ENCODE results near the gene MYO15A. TPM values are rescaled to one million over a fixed set of nuclear protein-coding genes. Genes with fewer than 3 reads are reported as not detected.

The MYO15A gene
- total and polyA plus RNA-seq, 2 of the 4 experiments (the other 2 are of a cell fraction), result 0.18 to 1.1 TPM

DNA sequence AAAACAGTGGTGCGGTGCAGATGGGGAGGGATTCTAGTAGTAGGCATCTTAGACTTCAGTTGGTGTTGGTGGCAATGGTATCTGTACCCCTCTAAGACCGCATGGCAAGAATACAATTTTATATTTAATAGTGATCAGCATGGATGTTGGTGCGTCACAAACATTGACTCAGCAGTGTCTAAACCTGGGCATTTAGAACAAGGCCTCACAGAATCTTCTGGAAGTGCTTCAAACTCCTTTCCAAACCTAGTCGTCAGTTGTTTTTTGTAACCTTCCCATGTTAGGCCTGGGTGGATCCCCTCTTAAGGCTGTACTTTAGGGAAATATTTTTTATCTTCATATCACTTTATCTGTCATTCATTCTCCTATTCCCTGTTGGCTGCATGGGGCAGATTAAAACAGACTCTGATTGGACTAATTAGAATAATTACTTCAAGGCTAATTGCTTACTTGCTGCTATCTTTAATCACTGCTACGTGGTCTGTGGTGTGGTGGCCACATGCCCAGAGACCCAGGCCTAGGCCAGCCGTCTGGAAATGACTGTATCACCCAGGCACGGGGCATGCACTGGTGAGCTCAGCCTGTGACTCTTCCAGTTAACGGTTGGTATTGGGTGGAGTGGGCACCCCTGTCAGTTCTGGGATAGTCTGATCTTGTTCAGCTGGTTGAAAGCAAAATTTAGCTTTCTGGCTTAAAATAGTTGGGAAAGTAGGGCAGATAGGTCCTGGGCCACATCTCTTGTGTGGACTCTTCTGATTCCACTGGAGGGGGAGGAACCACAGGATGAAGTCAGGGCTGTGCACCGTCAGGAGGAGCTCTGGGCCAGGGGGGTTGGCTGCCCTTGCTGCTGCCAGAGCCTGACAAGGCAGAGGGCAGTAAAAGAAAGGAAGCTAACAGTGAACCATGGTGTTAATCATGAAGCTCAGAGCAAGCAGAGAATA lies 79.5 kb downstream of the MYO15A start:
- Histone ChIP-seq H3K9me1 (ENCODE audit: insufficient read depth, low read length) (peaks cover 37% of the 10 kb centered on the region), H4K20me1 (ENCODE audit: insufficient read depth, low read length) (peaks cover 88% of the 10 kb centered on the region), H3K36me3 (ENCODE audit: control insufficient read depth, insufficient read depth, low read length) (peaks cover 32% of the 10 kb centered on the region), H3K23ac (ENCODE audit: low read depth, low read length) (peak overlapping the region; percentile 56; the same call in 1 of the 2 replicates), H4K5ac (ENCODE audit: low read depth, low read length) (no peak overlapping the region), H2BK20ac (ENCODE audit: low read depth, low read length) (no peak overlapping the region), H3K56ac (ENCODE audit: extremely low read depth, insufficient read depth, low read length) (no peak overlapping the region), H3K9me3 (ENCODE audit: control insufficient read depth, insufficient read depth, low read length) (no peaks in the 10 kb centered on the region), H2BK120ac (ENCODE audit: low read depth, low read length) (no peak overlapping the region), H3K4me3 (ENCODE audit: insufficient read depth, low read depth, low read length) (no peak overlapping the region), H3K4me2 (ENCODE audit: low read depth, low read length) (peak overlapping the region; percentile 89), H2AFZ (replicated peaks; ENCODE audit: low read length, poor library complexity) (no peak overlapping the region), H3K9ac (ENCODE audit: low read depth, low read length) (no peak overlapping the region), H2BK5ac (ENCODE audit: low read depth, low read length, poor library complexity, severe bottlenecking) (no peak overlapping the region), H3K79me1 (ENCODE audit: low read depth in 1 of 2, low read length in 2 of 2) (peaks cover 10 to 81% of the 10 kb centered on the region in 2 experiments), H2BK15ac (ENCODE audit: low read depth, low read length) (no peak overlapping the region), H2AK5ac (ENCODE audit: low read depth, low read length) (no peak overlapping the region), H3K27ac (ENCODE audit: insufficient read depth, low read length) (no peak overlapping the region), H4K91ac (ENCODE audit: insufficient read depth, low read depth, low read length) (no peak overlapping the region), H3K27me3 (ENCODE audit: control insufficient read depth, insufficient read depth, low read length) (no peaks in the 10 kb centered on the region), H2AK9ac (replicated peaks; ENCODE audit: low read depth, low read length, poor library complexity) (no peak overlapping the region), H3K4ac (ENCODE audit: low read depth, low read length) (no peak overlapping the region), H3K14ac (replicated peaks; ENCODE audit: low read depth, low read length) (no peak overlapping the region), H3K4me1 (ENCODE audit: control insufficient read depth, insufficient read depth, low read length) (peaks cover 34% of the 10 kb centered on the region), H3K18ac (ENCODE audit: low read depth, low read length) (no peak overlapping the region), H4K8ac (ENCODE audit: low read depth in 2 of 2, low read length in 2 of 2) (no peak overlapping the region)
- no peak for ATAC-seq (ENCODE audit: low read depth)
- BruUV-seq (replicated peaks), result no TSS peak
- in situ Hi-C loops (cut with MboI; ENCODE audit: low sequenced_read_pairs), result no loop called here
- intact Hi-C loops (cut with micrococcal nuclease), result no loop called here
- dilution Hi-C loops (cut with HindIII; ENCODE audit: low sequenced_read_pairs, unreplicated experiment), result no loop called here
- peak; percentile 23 for DNase-seq
- ChIA-PET POLR2A (ENCODE audit: unreplicated experiment) (no interaction called here), CTCF (interaction anchor here (0.6 kb wide), 1 partner anchor 675 kb away, joined by 3 read pairs; no protein-coding TSS in a partner anchor)
- WGBS, 2 experiments (ENCODE audit: extremely low coverage in 2 of 2, insufficient read length in 1 of 2), result 92% methylated on average over 2 of the region's 9 CpGs; no CpG with 5 or more reads in 1 of the 2 experiments
- no peak for TF ChIP-seq FOS (IDR thresholded peaks at IDR 0.05; ENCODE audit: low read depth, low read length)
- TF ChIP-seq, protein P1, sequence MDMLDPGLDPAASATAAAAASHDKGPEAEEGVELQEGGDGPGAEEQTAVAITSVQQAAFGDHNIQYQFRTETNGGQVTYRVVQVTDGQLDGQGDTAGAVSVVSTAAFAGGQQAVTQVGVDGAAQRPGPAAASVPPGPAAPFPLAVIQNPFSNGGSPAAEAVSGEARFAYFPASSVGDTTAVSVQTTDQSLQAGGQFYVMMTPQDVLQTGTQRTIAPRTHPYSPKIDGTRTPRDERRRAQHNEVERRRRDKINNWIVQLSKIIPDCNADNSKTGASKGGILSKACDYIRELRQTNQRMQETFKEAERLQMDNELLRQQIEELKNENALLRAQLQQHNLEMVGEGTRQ (IDR thresholded peaks at IDR 0.05; ENCODE audit: low read depth, low read length), result 0 out of 2 replicates have a peak, but pooled peaks have one; percentile 19
